HG03469 (cell line): ENCODE measurements around the gene DPPA3.
"Not testable (repeated sequence)": the region's sequence is repeated elsewhere in the genome, so short reads cannot be mapped to it uniquely, and the experiment has no call there.

Source experiments
- ATAC-seq: cut with Tn5 transposase; IDR thresholded peaks from one replicate; pipeline ENCODE4 v1.9.1; 2021; ENCODE audit warnings: mild to moderate bottlenecking, moderate library complexity, moderate number of reproducible peaks; ENCODE audit not compliant: unreplicated experiment

DPPA3 gene

GRCh38 chr12:7711133-7711532 is at the start of gene DPPA3:
Gene DPPA3 (plus strand): TSS chr12:7711433. CDS start chr12:7711571, 138 bp downstream.
- ATAC-seq: no peak

- no peak for ATAC-seq
Observed at GRCh38 chr12:7661741-7662140, 49.5 kb upstream of the DPPA3 start.

- ATAC-seq: no peak
Observed at GRCh38 chr12:7666595-7666994, 44.6 kb upstream of the DPPA3 start.

GRCh38 chr12:7667125-7667524 is 44.1 kb upstream of the DPPA3 start:
- ATAC-seq: no peak

GRCh38 chr12:7668171-7668570 is 43.1 kb upstream of the DPPA3 start:
- ATAC-seq: no peak

- not testable (repeated sequence) for ATAC-seq
Observed at GRCh38 chr12:7675455-7675854, 35.8 kb upstream of the DPPA3 start.

GRCh38 chr12:7677432-7677888 is 33.8 kb upstream of the DPPA3 start:
- not testable (repeated sequence) for ATAC-seq

GRCh38 chr12:7678744-7679143 is 32.5 kb upstream of the DPPA3 start:
- no peak for ATAC-seq

- no peak for ATAC-seq
Observed at GRCh38 chr12:7679251-7680045, 31.8 kb upstream of the DPPA3 start.

- no peak for ATAC-seq
Observed at GRCh38 chr12:7681535-7681934, 29.7 kb upstream of the DPPA3 start.

GRCh38 chr12:7693793-7694192 is 17.4 kb upstream of the DPPA3 start:
- no peak for ATAC-seq

GRCh38 chr12:7694556-7695236 is 16.5 kb upstream of the DPPA3 start:
- no peak for ATAC-seq

GRCh38 chr12:7695237-7695560 is 16.0 kb upstream of the DPPA3 start:
- ATAC-seq: no peak

- no peak for ATAC-seq
Observed at GRCh38 chr12:7695566-7696197, 15.6 kb upstream of the DPPA3 start, which contains the start of gene GDF3. Gene GDF3 (minus strand): TSS chr12:7695775. CDS start chr12:7695728, 47 bp downstream.

- ATAC-seq: no peak
Observed at GRCh38 chr12:7705846-7706245, 5.4 kb upstream of the DPPA3 start.

GRCh38 chr12:7709969-7710675 is 1.1 kb upstream of the DPPA3 start:
- no peak for ATAC-seq

GRCh38 chr12:7712841-7713442 is 1.7 kb downstream of the DPPA3 start:
- no peak for ATAC-seq

GRCh38 chr12:7716381-7716780 is 5.1 kb downstream of the DPPA3 start:
- ATAC-seq: no peak

- ATAC-seq: no peak
Observed at GRCh38 chr12:7719946-7720730, 8.9 kb downstream of the DPPA3 start.

GRCh38 chr12:7723926-7724325 is 12.7 kb downstream of the DPPA3 start:
- ATAC-seq: no peak
